ENCODE data around the gene SGCD.

- no peak for TF ChIP-seq CTCF (conservative IDR thresholded peaks at IDR 0.05; ENCODE audit: low read length)
- TF ChIP-seq EZH2phosphoT487 (IDR thresholded peaks at IDR 0.05; ENCODE audit: borderline replicate concordance) = 0 out of 2 replicates have a peak, but pooled peaks have one; percentile 41
Measured at GRCh38 chr5:156678484-156678883, 351.5 kb downstream of the SGCD start.

Measured in Loucy (cell line).